ENCODE results near the gene ASIC3.
A peak's percentile ranks its signal among the peaks of the same experiment; 100 is the strongest.

Gene ASIC3

GRCh38 chr7:151056666-151057505 lies 8.6 kb downstream of the ASIC3 start:
- DNase-seq (ENCODE audit: low read depth in 2 of 2): no peak

- no peak for DNase-seq (ENCODE audit: low read depth in 2 of 2)
Observed at GRCh38 chr7:151057506-151057988, 9.2 kb downstream of the ASIC3 start, which contains the start of gene CDK5. Gene CDK5, minus strand, starts transcription at chr7:151057897. Its CDS starts 49 bp downstream, at chr7:151057848.

GRCh38 chr7:151057989-151058780 lies 9.9 kb downstream of the ASIC3 start:
- peak; percentile 93 to 95 for DNase-seq (ENCODE audit: low read depth in 2 of 2)

DNA sequence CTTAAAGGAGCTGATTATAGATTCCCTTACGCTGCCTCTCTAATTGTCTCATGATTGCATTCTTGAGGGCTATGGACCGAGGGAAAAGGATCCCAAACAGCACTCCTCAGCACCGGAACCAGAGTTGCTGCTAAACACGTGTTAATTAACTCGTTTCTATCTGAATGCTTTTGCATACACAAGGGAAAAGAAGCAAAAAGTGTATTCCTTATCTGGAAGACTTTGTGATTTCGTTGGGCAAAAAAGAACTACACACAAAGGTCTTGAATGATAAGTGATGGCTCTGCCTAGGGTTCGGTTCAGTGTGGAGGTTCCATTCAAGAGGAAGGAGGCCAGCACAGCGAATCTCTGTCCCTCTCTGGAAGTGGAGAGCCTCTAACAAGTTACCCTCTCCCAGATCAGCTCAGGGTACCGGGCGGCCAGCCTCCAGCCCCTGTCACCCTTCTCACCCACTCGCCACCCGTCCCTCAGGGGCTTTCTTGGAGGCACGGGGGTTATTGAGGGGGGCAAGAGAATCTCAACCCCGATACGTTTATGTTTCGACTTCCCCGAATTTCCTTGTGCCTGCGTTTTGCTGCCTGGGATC lies 10.5 kb downstream of the ASIC3 start:
- DNase-seq (ENCODE audit: low read depth in 2 of 2): no peak

DNA sequence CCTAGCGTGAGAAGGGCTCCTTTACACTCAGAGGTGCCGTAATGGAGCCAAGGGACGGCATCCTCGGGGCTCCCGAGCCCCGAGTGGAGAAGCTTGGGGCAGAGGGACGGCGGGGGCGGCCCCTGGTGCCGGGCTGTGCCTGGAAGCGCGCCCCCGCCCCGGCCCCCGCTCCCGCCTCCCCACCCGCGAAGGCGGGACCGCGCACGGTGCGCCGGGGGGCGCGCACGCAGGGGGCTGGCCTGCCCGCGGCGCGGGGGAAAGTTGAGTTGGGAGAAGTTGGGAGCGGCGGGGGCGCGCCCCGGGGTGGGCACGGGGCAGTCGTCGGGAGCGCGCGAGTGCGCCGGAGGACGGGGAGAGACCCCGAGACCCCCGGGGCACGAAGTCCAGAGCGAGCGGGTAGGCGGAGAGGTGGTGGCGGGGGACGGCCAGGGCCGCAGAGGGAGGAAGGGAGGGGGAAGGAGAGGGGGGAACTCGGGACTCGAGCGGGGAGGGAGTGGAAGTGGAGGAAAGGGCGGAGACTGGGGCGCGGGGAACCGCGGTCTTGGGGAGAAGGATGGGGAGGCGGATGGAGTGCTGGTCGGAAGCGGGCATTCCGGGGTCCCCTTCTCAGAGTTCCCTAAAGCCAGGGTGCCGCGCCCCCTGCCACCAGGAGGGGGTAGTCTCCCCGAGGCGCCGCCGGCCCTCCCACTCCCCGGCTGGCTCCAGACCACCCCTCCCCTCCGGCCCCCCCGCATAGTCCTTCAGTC lies 11.2 kb downstream of the ASIC3 start, which contains the start of gene SLC4A2:
SLC4A2 (plus strand) TSS at position 223 of the 746 bp plus-strand sequence. CDS start 2,399 bp downstream, outside the sequence.
- peak; percentile 39 to 58 for DNase-seq (ENCODE audit: low read depth in 2 of 2)

GRCh38 chr7:151060113-151060415 lies 11.7 kb downstream of the ASIC3 start:
- DNase-seq (ENCODE audit: low read depth in 2 of 2): no peak

- no peak for DNase-seq (ENCODE audit: low read depth in 2 of 2)
Observed at GRCh38 chr7:151060416-151061212, 12.3 kb downstream of the ASIC3 start.

DNA sequence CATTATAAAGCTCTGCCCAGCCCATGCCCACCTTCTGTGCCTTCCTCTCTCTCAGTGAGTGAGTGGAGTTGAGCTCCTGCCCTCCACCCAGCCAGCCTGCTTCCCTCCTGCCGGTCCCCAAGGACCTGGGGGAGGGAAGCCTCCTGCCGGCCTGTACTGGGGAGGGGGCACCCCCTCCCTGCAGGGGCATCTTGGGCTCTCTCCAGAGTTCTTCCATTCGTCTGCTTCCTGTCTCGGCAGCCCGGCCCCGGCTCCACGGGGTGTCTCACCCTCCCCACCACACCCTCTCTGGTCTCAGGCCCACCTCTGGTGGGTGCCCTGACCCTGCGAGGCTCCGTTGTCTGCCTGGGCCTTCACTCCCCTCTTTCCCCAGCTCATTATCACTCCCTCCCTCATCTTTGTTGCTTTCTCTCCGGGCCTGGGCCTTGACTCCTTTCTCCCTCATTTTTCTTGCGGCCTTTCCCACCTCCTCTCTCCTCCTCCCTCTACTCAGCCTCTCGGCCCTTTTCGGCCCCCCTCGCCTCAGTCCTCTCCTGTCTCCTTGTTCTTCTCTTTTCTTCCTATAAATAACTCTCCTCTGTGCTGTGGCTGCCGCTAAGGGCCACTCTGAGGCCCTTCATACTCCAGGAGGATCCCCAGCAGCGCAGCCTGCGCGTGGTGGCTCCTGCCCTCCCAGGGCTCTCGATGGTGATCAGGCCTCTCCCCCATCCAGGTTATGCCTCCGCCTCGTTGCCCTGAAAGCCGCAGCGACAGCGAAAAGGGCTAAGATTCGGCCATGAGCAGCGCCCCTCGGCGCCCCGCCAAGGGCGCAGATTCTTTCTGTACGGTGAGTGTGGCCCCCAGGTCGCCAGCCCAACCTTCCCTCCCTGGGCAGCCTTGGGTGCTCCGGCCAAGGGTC lies 13.1 kb downstream of the ASIC3 start:
- DNase-seq (ENCODE audit: low read depth in 2 of 2): no peak

GRCh38 chr7:151062111-151062398 lies 13.7 kb downstream of the ASIC3 start:
- no peak for DNase-seq (ENCODE audit: low read depth in 2 of 2)

DNA sequence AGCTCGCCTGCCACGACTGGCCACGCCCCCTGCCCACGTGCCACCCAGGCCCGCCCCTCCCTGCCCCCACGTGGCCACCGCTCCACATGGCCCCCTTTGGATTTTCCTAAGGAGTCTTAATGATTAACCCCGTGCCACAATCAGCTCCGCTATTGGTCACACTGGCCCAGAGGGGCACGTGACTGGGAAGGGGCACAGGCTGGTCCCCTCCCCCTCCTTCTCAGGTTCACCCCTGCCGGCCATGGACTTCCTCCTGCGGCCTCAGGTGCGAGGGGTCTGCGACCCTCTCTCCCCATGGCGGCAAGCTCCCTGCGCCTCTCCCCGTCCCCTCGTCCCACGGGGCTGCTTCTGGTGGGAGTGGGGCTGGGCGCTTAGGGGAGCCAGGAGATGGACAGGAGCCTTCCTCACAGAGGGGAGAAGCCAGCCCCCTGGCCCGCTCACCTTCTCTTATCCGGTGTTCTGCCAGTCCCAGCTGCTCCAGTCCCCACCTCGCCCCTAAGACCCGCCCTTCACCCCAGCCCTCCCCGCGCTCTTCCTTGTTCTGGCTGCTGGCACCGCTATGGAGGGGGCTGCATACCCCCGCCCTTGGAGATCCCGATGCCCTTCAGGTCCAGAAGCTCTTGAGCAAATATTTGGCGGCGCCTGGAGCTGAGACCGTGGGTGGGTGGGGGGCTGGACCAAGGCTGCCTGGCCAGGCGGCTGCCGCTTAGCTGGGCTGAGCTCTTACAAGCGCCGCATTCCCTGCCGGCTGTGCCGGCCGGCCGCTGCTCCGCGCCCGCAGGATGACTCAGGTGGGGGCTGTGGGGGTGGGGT lies 14.3 kb downstream of the ASIC3 start:
- DNase-seq (ENCODE audit: low read depth in 2 of 2): no peak

- no peak for DNase-seq (ENCODE audit: low read depth in 2 of 2)
Observed at GRCh38 chr7:151063212-151063561, 14.9 kb downstream of the ASIC3 start.

- DNase-seq (ENCODE audit: low read depth in 2 of 2): no peak
Observed at GRCh38 chr7:151064454-151064853, 16.1 kb downstream of the ASIC3 start.

GRCh38 chr7:151064993-151065392 lies 16.7 kb downstream of the ASIC3 start:
- no peak for DNase-seq (ENCODE audit: low read depth in 2 of 2)

DNA sequence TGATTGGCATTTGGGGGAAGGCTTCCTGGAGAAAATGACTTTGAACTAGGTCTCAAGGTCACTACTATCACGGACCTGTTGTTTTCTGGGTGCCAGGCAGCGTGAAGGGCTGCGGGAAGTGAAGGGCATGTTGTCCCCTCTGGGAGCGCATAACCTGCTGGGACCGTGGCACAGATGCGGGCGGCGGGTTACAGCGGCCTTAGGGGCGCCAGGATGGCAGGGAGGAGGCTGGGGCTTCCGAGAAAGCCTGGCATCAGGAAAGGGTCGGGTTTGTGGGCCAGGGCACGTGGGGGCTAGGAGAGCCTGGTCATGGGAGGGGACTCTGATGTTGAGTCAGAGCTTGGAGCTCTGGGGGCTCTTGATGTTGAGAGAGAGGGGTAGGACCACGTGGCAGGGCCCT lies 17.2 kb downstream of the ASIC3 start:
- no peak for DNase-seq (ENCODE audit: low read depth in 2 of 2)

- no peak for DNase-seq (ENCODE audit: low read depth in 2 of 2)
Observed at GRCh38 chr7:151066273-151066974, 18.1 kb downstream of the ASIC3 start.

DNA sequence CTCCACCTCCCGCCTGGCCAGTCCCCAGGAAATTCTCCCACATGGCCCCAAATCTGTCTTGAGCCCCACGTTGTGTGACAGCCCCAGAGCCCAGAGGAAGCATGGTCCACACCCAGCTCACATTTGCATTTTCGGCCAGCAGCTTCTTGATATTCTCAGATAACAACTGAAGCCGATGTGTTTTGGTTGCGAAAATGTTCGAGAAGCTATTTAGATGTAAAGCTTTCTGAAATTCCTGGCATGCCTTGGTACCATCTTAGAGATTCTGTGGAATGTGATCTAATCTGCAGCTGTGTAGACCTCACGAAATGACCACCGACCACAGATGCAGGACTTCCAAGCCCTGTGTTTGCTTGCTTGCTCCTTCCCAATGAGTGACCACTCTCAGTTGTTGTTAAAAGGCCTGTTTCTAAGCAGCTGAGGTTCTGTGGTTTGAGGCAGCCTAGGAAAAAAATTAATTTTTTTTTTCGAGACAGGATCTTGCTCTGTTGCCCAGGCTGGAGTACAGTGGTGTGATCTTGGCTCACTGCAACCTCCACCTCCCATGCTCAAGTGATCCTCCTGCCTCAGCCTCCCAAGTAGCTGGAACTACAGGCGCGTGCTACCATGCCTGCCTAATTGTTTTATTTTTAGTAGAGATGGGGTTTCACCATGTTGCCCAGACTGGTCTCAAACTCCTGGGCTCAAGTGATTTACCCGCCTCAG lies 19.9 kb downstream of the ASIC3 start:
- DNase-seq (ENCODE audit: low read depth in 2 of 2): no peak

- DNase-seq (ENCODE audit: low read depth in 2 of 2): no peak
Observed at GRCh38 chr7:151069841-151070573, 21.7 kb downstream of the ASIC3 start.
